Ammon's horn (tissue), 1 donor: ENCODE data around the gene LGR6.
A peak's percentile ranks its signal among the peaks of the same experiment; 100 is the strongest.

Experiments
- DNase-seq: peaks from one replicate; pipeline ENCODE4 v3.0.0-alpha.2; 2016; ENCODE audit warnings: low spot score

Gene LGR6

DNA sequence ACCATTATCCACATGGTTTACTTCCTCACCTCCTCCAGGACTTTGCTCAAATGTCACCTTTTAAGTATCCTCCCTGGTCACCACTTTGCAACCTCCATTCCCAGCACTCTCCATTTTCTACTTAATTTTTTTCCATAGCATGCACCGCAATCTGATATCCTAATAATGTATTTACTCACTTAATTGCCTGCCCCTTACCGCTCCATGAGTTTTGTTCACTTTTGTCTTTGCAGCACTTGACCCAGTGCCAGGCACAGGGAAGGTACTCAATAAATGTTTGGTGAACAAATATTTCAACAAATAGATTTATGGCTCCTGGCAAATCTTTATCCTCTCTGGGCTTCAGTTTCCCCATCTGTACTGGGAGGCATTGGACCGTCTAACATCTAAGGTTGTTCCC is 94.6 kb downstream of the LGR6 start:
- no peak for DNase-seq

DNA sequence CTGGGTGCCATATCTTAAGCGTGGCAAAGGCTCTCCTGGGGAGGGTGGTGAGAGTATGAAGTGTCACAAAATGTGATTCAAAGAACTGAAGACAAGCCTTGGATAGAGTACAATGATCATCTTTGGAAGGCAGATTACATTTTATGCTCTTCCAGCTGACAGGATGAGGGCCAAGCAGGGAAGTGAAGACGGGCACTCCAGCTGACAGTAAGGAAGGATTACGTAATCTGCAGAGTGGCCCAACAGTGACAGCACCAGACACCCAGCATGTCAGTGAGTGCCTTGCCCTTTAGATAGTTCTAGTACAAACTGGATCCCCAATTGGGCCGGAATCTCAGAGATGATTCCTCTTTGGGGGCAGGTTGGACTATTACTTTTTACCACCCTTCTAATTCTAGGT is 95.4 kb downstream of the LGR6 start:
- no peak for DNase-seq

DNA sequence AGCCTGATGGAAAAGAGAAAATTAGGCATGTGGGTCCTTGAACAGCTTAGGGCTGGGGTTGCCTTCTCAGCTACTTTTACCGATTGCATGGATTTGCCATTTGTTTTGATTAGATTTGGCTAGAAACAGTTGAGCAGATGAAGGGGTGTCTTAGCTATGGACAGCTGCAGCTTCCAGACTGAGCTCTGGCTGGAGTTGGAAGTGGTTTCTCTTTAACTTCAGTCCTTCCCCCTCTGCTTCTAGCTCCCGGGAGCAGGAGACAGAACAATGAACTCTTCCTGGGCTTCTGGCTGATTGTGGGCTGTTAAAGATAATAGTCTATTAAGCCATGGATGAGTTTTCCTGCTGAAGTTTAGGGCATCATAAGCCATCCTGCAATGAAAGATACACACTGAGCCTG is 97.4 kb downstream of the LGR6 start:
- DNase-seq: no peak

DNA sequence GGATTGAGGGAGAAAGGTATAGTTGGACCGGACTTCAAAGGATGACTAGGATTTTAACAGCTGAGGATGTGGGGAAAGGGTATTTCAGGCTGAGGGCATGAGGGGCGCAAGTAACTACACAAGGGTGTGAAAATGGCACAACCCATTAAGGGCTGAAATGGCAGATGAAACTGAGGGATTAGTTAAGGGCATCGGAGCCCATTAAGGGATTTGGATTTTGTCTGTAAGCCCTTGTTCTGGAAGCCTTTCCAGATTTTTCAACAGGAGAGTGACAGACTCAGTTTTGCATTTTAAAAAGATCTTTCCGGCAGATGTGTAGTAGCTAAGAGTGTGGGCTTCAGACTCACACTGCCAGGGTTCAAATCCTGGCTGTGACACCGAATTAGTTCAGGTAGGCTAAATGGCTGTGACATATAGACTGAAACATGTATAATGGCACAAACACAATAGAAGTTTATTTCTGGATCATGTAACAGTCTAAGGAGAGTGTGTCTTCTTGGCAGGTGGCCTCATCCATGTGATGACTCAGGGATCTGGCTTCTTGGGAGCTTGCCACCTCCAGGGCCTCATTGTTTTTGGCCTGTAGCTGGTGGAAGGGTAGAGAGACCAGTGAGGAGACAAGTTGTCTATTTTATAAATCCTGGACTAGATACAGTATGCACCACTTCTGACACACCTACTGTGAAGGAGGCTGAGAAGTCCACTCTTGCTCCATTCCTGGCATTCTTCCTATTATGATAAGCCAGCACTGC is 98.5 kb downstream of the LGR6 start:
- no peak for DNase-seq

GRCh38 chr1:202292773-202293172 is 99.2 kb downstream of the LGR6 start:
- DNase-seq: no peak

- DNase-seq: no peak
These were observed 100.0 kb downstream of the LGR6 start for GRCh38 chr1:202293569-202293968.

DNA sequence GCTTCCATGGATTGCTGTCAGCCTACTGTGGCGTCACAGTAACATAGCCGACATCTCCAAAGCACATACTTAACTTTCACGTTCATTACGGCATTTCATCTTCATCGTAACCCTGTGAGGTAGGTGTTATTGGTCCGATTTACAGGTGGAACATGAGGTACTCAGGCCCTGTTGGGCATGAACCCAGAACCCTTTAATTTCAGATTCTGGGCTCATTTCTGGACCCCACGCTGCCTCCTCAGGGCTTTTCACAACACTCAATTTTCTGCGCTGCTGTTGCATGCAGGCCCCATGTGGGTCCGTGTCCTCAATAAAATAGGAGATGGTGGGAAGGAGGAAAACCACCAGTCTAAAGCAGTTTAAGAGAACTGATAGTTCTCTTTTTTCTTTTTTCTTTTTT is 108.6 kb downstream of the LGR6 start:
- no peak for DNase-seq

GRCh38 chr1:202304375-202304774 is 110.8 kb downstream of the LGR6 start:
- peak; percentile 34 for DNase-seq

DNA sequence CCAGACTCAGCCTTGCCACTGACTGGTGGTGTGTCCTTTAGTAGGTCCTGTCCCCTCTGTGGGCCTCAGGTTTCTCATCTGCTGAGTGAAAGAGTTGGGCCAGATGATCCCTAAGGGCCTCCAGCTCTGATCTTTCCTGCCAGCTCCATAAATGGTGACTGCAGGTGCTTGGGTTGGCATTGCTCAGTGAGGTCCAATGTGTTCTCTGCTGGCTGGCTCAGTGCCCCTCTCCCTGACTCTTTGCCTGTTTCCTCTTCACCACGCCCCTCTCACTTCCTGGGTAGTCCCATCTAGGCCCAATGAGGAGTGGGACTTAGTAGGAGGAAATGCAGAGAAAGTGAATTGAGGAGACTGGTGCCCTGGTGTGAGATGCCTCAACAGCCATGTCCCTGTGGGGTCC is 111.6 kb downstream of the LGR6 start:
- no peak for DNase-seq

DNA sequence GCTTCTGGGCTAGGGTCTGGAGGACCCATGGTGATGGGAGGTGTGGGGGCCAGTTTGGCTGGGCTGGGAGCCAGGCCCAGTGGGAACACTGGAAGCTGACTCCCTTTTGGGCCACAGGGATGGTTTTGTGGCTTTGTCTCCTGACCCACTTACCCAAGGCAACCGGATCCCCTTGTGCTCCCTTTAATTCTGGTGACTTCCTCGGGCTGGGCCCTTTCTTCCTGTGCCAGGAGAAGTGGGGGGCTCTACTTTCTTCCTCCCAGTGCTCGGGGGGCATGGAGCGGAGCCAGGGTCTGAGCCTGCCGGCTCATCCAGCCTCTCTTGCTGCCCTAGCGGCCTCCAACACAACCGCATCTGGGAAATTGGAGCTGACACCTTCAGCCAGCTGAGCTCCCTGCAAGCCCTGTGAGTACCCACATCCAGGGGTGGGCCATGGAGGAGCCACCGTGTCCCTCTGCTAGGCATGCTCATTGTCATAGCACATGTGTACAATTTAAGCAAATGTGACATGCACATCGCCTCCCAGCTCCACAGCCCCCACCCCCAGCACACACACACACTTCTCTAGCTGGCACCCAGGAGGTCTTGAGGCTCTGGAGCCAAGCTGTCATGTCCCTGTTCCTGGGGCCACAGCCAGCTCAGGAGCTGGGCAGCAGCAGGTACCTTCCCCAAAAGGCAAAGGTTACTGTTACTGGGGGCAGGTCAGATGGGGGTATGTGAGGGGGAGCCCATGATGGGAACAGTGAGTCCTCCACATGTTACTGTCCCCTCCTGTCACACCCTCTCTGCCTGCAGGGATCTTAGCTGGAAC is 113.1 kb downstream of the LGR6 start:
- peak; percentile 55 for DNase-seq

- no peak for DNase-seq
These were observed 116.6 kb downstream of the LGR6 start for GRCh38 chr1:202310071-202310725.

- no peak for DNase-seq
These were observed 117.1 kb downstream of the LGR6 start for GRCh38 chr1:202310746-202311145.

DNA sequence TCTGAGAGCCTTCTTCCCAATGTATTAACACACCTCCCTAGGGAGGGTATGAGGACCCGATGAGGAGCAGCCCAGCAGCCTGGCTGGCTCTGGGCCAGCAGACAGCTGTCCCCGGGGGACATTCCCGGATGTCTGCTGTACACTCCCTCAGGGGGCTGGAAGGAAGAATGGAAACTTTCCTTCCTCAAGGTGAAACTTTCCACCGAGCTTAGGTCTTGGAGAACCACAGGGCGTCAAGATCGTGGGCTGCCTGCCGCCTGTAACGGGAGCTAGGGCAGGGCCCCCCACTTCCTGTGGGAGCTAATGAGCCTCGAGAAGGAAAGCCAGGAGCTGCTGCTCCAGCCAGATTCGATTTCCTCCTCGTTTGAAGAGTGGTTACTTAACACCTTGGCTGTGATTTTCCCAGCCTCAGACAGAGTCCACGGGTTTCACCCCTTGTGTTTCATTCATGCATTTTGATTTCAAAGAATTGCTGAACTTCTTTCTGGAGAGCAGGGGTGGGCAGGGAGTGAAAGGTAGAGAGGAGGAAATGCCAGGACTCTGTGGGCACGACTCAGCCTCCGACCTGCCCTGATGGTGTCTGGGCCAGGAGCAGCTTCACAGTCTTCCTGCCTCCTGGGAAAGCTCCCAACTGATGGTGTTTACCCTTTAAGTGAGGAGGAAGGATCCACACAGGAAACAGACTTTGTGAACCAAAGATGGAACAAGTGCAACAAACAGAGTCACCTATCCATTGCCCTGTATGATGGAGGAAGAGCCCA is 118.5 kb downstream of the LGR6 start:
- no peak for DNase-seq

DNA sequence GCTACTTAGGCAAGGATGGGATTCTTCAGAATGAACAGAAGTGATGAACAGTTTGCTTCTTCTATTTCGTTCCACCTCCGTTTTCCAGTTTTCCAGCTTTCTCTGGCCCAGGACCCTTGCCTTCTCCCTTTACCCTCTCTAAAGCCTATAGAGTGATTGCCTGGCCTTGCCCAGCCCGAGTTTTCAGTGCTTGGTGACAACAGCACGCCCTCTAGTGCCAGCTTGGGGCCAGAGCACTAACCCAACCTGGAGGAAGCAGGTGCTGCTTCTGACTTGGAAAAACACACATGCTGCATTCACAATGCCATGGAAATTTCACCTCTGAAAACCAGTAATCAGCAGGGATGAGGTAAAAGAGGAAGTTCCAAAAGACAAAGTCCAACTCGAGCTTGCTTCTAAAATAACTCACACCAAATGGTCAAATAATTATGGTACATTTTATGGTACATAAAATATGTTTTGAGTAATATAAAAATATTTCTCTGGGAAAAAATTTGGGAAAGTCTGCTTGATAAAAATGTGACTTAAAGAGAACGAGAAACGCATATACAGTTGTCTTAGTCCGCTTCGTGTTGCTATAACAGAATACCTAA is 122.1 kb downstream of the LGR6 start:
- peak; percentile 86 for DNase-seq

DNA sequence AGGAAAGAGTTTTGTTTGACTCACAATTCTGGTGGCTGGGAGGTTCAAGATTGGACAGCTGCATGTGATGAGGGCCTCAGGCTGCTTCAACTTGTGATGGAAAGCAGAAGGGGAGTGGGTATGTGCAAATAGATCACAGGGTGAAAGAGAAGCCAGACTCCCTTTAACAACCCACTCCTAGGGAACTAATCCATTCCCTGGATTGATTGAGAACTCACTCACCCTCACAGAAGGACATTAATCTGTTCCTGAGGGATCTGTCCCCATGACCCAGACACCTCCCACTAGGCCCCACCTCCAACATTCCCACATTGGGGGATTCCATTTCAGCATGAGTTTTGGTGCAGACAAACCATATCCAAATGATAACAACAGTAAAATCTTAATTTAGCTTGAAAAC is 122.6 kb downstream of the LGR6 start:
- DNase-seq: no peak

- no peak for DNase-seq
These were observed 124.6 kb downstream of the LGR6 start for GRCh38 chr1:202317941-202318925.

DNA sequence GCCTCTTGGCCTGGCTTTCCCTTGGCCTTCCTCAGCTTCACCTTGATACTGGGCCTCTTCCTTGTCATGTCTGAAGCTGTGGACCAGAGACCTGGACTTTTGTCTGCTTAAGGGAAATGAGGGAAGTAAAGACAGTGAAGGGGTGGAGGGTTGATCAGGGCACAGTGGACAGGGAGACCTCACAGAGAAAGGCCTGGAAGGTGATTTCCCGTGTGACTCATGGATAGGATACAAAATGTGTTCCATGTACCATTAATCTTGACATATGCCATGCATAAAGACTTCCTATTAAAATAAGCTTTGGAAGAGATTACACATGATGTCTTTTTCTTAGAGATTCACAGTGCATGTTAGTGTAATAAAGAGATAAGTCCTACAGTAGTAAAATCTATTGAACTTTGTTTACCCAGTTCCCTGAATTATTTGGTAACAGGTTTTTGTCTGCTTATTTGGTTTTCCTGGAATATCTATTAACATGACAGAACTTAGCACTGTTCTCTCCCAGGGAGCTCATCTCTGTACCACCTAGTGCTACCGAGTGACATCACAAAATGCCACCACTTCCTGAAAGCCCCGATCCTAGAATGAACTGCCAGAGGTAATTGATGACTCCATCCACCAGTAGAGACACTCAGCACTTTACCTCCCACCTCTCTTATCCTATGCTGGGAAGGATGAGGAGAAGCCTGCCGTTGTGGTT is 125.9 kb downstream of the LGR6 start:
- DNase-seq: no peak

- no peak for DNase-seq
These were observed 126.4 kb downstream of the LGR6 start for GRCh38 chr1:202320081-202320405.

GRCh38 chr1:202323731-202324130 is 130.1 kb downstream of the LGR6 start:
- no peak for DNase-seq

GRCh38 chr1:202324646-202325045 is 131.0 kb downstream of the LGR6 start:
- DNase-seq: no peak
